GM10847 (cell line): Measurements from ENCODE around the gene ENTHD1.

Experiments used
- POLR2A ChIP-seq: IDR thresholded peaks from 2 replicates; pipeline ENCODE4 v1.6.1; 2011; ENCODE audit not compliant: insufficient read length; ENCODE audit errors: extremely low read depth

The ENTHD1 gene

DNA sequence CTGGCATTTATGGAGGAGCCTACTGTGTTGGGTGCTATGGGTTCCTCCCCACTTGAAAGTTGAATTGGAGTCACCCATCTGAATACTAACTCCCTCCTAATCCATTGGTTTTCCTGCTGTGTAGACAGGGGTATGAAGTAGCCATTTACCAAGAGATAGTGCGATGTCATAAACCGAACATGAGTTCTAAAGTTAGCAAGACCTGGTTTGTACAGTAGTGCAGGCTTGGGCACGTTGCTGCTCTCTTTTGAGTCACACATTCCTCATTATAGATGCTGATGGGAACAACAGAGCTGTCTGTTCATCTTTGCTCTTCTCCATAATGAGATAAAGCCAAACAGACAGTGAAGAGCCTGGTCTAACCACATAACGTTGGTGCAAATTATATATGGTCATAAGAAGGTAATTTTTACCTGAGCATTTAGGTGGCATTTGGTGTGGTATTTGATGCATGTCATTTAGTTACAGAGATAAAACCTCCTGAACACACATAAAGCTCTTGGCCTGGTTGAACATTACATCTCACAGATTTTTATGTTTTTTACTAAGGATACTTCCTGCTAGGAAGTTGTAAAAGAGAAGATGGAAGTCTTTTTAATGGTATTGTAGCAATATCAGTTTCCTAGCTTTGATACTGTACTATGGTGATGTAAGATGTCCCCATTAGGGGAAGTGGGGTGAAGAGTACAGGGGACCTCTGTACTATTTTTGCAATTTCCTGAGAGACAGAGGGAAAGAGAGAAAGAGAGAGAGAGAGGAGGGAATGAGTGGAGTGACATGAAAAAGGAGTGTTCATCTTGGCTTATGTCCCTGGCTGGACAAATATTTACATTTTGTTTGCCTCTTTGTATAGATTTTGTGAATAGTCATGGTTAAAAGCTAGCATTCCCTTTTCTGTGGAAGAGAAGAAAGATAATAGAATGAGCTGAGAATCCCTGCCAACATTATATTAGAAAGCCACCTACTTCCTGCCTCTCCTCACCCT, 35.3 kb upstream of the ENTHD1 start:
- no peak for TF ChIP-seq POLR2A

DNA sequence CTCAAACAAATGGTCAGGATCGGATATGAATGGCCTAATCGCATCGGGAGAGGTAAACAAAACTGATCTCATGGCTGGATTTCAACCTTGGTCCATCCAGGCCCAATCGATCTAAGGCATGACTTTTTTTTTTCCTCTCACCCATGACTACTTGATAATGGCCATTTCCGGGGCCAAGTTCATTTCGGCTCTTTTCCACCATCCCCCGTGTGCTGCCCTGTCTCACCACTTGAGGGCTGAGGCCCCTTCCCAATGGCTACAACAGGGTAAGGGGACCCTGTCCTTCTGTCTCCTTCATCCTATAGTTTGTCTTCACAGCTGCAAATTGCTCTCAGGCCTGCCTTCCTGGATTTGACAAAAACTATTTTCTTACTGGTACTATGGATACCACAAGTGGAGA, 34.0 kb upstream of the ENTHD1 start:
- no peak for TF ChIP-seq POLR2A

DNA sequence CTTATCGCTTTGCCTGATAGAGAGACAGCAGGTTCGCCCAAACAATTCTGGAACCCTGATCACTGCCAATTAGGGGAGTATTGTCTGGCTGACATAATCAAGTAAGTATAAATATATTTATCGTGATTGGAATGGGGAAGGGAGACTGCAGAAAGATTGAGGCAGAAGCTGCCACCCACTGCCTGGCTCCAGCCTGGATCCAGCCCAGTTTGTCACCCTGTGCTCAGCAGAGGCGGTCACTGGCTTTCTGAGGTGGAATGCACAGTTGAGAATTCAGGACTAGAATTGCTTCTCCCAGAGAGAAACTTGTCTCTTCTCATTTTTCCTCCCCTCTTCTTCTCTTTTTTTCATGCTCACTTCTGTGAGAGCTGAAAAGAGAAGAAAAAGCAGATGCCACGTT, 33.2 kb upstream of the ENTHD1 start:
- no peak for TF ChIP-seq POLR2A

- TF ChIP-seq POLR2A = no peak
These were observed 32.5 kb upstream of the ENTHD1 start for GRCh38 chr22:39925909-39926679.

GRCh38 chr22:39925273-39925672, 31.7 kb upstream of the ENTHD1 start:
- TF ChIP-seq POLR2A = no peak

- TF ChIP-seq POLR2A = no peak
These were observed 30.7 kb upstream of the ENTHD1 start for GRCh38 chr22:39924286-39924685.

DNA sequence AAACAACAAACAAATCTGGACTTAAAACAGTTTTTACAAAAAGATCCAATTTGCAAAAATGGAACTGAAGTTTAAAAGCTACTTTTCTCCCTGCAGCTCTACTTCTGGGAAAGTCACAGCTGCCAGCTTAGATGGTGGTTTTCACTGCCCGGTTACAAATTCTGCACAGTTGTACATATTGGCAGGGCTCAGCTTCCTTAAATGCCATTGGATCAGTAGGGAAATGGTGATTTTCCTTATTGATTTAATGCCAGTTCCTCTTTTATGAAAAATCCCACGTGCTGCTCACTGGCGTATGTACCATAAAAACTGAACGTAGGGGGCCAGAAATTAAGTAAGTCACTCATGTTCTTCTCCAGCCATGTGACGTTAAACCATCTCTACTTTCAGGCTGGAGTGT, 30.1 kb upstream of the ENTHD1 start:
- TF ChIP-seq POLR2A = no peak

GRCh38 chr22:39920134-39920743, 26.7 kb upstream of the ENTHD1 start:
- TF ChIP-seq POLR2A = no peak

DNA sequence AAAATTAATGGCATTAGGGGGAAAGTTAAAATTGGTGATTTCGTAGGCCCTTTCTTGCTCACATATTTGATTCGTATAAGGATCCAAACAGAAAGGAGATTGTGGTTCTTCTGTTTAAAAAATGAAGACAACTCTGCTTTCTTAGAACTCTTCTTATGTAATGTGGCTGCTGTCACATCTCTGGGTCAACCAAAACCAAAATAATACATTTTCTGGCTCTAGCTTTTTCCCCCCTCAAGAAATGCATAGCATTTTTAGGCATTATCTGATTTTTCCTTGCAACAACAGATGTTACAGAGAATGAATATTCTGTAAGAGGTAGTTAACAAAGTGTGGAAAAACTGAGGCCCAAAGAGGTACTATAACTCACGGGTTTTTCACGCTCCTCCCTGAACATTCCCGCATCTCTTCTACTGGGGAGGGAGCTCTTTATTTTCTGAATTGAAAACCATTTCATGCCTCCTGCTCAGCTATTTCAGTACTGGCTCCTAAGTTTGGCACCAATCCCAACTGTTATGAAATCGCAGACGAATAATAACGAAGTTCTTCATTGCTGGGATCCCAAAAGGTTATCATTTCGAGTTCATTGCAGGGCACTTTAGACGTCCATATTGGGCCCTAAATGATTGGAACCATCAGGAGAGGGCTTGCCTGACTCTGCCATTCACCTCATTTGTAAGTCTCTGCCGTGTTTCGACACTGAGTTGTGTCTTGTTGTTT, 24.4 kb upstream of the ENTHD1 start:
- TF ChIP-seq POLR2A = no peak

DNA sequence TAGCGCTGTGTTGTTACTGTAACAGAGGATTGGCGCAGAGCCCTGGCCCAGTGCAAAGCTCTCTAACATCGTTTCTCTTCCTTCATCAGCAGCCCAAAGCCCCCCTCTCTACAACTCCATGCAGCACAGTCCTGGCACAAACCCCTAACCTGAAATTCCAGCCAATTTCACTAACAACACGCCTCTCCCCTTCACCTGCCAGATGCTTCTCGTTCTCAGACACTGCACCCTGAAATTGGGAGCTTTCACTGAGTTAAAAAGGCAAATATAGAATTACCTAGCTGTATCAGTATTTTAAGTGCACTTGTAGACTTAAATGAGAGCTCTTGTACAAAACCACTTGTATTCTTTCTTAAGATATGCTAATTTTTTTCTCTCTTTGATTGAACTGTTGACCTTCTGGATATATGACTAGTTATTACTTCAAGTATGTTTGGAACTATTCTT, 23.7 kb upstream of the ENTHD1 start:
- TF ChIP-seq POLR2A = no peak

DNA sequence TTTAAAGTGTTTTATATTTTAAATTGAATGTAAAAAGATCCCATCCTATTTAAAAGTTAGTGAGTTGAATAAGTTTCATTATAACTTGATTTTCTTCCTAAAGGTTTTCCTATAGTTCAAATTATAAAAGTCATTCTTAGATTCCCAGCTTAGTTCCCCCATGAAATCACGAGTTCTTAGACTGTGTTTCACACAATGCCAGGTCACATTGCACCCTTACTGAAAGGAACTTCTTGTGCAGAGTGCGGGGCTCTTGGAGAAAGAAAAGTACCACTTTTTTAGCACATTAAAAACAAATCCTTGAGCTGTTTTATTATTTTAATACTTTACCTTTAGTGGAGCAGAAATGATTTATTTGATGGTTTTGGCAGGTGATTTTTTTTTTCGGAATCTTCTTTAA, 22.9 kb upstream of the ENTHD1 start:
- no peak for TF ChIP-seq POLR2A

- TF ChIP-seq POLR2A = no peak
These were observed 21.8 kb upstream of the ENTHD1 start for GRCh38 chr22:39915295-39915726.

- TF ChIP-seq POLR2A = no peak
These were observed 21.0 kb upstream of the ENTHD1 start for GRCh38 chr22:39914584-39914983.

- no peak for TF ChIP-seq POLR2A
These were observed 20.3 kb upstream of the ENTHD1 start for GRCh38 chr22:39913886-39914285.

DNA sequence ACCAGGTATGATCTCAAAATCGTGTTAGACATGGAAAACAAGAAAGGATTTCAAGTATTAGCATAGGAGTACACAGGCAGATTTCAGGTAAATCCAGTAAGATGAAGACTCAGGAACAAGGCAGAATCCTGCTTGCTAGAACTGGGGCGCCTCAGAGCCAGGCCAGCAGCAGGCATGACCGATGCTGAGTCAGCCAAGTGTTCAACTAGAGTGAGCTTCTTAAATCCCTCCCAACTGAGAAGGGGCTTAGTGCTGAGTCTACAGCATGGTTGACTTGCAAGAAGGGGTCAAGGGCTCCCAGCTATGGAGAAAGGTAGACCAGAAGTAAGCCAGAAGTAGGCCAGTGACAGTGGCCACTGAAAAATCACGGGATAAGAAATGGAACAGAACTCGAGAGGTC, 19.8 kb upstream of the ENTHD1 start:
- TF ChIP-seq POLR2A = no peak
